GM18505 (cell line): ENCODE data around the gene PES1.
"Not testable (repeated sequence)": the region's sequence is repeated elsewhere in the genome, so short reads cannot be mapped to it uniquely, and the experiment has no call there.

Experiments used
- ATAC-seq: cut with Tn5 transposase; IDR thresholded peaks from one replicate; pipeline ENCODE4 v1.9.1; 2021; ENCODE audit not compliant: unreplicated experiment
- POLR2A ChIP-seq: IDR thresholded peaks from 4 replicates; pipeline ENCODE4 v1.6.1; 2011; ENCODE audit warnings: borderline replicate concordance; ENCODE audit not compliant: insufficient read depth, insufficient read length; ENCODE audit errors: extremely low read depth

The PES1 gene

DNA sequence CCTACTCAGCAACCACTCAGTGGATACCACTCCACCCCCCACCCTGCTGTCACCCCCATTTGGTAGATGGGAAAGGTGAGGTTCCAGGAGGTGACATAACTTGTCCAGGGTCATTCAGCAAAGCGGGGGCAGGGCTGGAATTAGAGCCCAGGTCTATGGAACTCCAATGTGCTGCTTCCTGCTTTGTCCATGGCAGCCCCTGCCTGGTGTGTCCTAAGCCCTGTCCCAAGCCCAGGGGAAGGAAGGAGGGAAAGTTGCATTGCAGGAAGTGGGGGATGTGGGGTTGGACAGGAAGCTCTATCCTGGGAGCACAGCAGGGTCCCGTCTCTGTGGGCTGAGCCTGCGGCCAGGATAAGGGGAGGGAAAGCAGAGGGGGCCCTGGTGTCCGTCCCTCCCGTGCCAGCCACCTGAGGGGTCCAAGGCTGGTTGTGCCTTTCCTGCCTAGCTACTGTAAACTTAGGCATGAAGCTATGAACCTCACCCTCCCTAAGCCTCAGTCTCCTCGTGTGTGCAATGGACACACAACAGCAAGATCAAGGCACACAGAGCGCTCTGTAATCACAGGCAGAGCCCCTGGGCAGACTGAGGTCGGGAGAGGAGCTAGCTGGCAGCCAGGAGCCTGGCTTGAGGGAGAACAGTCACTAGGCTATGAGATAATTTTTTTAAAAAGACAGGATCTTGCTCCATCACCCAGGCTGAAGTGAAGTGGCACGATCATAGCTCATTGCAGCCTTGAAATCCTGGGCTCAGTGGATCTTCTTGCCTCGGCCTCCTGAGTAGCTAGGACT, 30.1 kb downstream of the PES1 start:
- no peak for TF ChIP-seq POLR2A
- ATAC-seq: no peak

DNA sequence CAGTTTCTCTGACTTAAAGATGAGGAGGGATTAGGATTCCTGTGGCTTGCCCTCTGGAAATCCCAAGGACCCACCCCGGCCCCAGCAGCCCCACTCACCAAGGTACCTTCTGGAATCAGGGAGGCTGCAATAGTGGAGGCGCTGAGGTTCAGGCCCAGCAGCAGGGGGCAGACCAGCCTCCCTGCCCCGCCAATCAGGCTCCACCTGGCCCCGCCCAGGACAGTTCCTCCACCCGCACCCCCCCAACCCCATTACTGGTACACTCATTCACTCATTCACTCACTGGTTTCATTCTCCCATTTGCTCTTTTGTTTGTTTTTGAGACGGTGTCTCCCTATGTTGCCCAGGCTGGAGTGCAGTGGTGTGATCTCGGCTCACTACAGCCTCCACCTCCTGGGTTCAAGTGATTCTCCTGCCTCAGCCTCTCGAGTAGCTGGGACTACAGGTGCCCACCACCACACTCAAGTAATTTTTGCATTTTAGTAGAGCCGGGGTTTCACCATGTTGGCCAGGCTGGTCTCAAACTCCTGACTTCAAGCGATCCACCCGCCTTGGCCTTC, 31.0 kb downstream of the PES1 start:
- not testable (repeated sequence) for ATAC-seq

DNA sequence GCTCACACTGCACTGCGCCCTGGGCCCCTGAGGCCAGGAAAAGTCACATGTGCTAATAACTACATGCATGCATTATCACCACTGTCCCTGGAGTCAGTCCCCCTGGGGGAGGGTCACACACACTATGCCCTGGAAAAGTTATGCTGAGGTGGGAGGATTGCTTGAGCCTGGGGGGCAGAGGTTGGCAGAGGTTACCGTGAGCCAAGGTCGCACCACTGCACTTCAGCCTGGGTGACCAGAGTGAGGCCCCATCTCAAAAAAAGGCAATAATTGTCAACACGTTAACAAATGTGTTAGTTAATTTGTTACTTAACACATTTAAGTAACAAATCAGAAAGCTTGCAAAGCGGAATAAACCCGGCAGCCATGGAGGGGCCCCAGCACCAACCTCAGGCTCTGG, 31.8 kb downstream of the PES1 start:
- no peak for ATAC-seq

DNA sequence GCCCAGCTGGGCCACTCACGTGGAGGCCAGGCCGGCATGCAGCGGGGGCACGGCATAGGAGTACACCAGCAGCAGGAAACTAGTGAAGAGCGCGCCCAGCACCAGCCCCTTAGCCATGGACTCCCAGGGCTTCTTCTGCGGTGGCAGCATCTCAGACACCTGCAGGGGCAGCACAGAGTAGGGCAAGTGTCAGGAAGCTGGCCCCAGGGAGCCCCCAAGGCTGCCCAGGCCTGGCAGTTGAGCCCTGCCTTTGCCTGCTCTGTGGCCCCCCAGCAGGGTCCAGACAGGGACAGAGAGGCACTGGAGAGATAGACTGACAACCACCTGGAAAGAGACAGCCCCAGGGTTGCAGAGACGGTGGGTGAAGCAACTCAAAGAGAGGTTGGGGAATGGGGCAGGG, 34.5 kb downstream of the PES1 start:
- no peak for ATAC-seq

More for the DNA sequence above, 31.8 kb downstream of the PES1 start:
- TF ChIP-seq POLR2A: no peak

DNA sequence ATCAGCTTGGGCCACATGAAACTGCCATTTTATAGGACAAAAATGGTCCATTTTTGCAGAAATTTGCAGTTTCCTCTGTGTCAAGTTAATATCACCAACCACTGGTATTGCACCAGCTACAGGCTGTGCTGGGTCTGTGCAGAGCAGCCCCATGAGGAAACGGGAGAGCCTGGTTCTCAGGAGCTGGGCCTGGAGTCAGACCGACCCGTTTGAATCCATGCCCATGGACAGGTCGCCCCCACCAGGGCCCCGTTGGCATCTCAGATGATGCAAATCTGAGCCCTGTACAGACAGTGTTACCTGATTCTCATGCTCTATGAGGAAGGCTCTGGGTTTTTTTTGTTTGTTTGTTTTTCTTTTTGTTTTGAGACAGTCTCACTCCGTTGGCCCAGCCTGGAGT, 35.3 kb downstream of the PES1 start:
- no peak for TF ChIP-seq POLR2A
- ATAC-seq: no peak

More for the DNA sequence above, 34.5 kb downstream of the PES1 start:
- no peak for TF ChIP-seq POLR2A

DNA sequence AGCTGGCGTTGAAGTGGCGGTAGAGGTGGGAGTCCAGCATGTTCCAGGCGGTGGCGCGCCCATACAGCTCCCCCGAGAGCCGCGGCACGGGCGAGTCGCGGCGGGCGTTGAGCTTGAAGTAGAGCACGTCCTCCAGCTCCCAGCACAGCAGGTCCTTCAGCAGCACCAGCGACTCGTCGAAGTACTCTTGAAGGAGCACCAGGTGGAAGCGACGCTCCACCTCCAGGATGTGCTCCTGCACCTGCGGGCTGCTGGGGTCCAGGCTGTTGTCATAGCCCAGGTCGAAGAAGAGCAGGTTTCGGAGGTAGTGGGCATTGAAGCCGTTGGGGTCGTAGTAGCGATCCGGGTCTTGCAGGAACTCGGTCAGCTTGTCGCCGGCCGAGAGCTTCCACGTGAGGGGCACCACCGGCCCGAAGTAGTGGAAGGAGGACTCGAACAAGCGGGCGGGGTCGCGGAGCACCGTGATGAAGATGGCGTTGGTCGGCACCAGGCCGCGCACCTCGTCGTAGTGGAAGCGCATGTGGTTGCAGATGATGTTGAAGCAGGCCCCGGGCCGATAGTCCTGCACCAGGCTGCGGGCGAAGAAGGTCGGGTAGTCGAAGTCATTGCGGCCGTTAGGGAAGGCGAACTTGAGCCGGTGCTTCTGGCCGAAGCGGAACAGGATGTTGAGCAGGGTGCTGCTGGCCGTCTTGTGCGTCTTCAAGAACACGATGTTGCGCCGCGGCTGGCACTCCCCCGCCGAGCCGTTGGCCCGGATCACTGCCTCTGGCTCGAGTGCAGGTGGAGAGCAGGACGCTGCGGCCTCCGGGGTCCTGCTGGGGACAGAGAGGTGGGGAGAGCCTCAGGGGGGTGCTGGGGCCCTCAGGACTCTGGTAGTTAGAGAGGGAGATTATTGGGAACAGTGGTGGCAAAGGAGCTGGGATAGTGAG, 36.2 kb downstream of the PES1 start:
- no peak for TF ChIP-seq POLR2A
- ATAC-seq: no peak

DNA sequence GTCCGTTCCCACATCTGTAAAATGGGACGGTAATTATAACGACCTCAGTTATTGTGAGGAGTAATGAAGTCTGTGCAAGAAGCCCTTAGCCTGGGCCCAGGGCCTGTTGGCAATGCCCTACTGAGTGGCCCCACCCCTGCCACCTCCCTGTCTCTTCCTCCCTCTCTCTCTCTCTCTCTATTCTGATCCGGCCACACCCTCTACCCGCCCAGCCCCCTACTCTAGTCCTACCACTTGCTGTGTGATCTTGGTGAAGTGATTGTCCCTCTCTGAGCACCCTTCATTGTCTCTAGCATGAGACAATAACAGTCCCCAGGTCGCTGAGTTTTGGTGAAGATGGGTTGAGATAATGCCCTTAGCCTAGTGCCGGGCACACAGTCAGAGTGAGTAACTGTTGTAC, 37.7 kb downstream of the PES1 start:
- TF ChIP-seq POLR2A: no peak
- ATAC-seq: no peak

DNA sequence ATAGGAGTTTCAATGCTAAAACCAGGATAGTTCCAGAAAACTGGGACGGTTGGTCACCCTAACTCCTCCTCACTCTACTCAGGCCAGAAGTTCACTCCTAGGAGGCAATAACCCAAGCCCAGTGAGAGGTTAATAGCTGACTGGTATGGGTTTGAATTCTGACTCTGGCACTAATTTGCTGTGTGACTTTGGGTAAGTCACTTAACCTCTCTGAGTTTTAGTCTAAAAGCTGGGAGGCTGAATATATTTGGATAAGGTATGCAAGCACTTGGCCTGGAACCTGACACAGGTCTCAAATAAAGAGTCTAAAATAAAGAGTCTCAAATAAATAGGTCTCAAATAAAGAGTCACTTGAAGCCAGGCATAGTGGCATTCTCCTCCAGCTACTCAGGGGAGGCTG, 39.0 kb downstream of the PES1 start:
- no peak for ATAC-seq
- no peak for TF ChIP-seq POLR2A

DNA sequence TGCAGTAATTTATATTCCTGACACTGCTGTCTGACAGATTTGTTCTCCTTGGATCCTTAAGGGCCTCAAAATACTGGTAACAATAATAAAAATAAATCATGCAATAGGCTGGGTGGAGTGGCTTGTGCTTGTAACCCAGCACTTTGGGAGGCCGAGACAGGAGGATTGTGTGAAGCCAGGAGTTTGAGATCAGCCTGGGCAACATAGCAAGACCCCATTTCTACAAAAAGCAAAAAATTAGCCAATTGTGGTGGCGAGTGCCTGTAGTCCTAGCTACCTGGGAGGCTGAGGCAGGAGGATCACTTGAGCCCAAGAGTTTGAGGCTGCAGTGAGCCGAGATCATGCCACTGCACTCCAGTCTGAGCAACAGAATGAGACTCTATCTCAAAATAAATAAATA, 39.9 kb downstream of the PES1 start:
- ATAC-seq: not testable (repeated sequence)

DNA sequence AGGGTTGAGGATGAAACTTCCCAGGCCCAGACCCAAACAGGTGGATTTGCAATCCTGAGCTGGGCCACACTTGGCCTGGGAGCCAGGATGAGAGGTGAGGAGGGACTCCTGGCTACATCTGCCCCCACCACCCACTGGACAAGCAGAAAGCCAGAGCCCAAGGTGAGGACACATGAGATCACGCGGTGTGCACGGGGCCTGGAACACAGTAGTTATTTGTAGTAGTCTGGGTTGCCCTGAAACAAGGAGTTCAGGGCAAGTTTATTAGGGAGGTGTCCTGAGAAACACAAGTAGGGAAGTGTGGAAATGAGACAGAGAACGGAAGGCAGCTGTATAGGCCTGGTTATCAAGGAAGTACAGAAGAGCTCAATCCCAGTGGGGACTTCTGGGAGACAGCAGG, 44.5 kb downstream of the PES1 start:
- TF ChIP-seq POLR2A: no peak
- ATAC-seq: no peak

DNA sequence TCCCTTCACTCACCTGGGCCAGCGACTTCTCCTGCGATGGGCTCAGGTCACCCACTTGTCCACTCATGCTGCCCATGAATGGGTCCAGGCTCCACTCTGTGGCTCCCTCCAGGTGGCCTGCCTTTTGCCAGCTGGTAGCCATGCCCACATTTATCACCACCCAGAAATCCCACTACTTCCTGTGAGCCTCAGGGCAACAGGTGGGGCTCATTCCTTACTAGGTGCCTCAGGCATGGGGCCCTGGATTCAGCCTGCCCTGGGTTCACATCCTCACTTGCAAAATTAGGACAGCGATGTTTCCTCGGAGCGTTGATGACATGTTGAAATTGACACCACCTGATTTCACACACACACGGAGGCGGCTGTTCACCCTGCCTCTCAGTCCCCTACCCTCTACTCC, 45.1 kb downstream of the PES1 start, which contains the start of gene SEC14L6:
SEC14L6 (minus strand) TSS at position 126 of the 400 bp plus-strand sequence; CDS start at position 67, 59 bp downstream.
- no peak for TF ChIP-seq POLR2A
- ATAC-seq: no peak

DNA sequence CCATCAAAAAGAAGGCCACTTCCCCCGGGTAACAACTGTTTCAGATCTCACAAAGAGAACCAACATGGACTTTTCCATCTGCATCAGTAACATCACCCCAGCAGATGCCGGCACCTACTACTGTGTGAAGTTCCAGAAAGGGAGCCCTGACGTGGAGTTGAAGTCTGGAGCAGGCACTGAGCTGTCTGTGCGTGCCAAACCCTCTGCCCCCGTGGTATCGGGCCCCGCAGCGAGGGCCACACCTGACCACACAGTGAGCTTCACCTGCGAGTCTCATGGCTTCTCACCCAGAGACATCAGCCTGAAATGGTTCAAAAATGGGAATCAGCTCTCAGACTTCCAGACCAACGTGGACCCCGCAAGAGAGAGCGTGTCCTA, 48.9 kb downstream of the PES1 start:
- no peak for ATAC-seq
- TF ChIP-seq POLR2A: no peak

DNA sequence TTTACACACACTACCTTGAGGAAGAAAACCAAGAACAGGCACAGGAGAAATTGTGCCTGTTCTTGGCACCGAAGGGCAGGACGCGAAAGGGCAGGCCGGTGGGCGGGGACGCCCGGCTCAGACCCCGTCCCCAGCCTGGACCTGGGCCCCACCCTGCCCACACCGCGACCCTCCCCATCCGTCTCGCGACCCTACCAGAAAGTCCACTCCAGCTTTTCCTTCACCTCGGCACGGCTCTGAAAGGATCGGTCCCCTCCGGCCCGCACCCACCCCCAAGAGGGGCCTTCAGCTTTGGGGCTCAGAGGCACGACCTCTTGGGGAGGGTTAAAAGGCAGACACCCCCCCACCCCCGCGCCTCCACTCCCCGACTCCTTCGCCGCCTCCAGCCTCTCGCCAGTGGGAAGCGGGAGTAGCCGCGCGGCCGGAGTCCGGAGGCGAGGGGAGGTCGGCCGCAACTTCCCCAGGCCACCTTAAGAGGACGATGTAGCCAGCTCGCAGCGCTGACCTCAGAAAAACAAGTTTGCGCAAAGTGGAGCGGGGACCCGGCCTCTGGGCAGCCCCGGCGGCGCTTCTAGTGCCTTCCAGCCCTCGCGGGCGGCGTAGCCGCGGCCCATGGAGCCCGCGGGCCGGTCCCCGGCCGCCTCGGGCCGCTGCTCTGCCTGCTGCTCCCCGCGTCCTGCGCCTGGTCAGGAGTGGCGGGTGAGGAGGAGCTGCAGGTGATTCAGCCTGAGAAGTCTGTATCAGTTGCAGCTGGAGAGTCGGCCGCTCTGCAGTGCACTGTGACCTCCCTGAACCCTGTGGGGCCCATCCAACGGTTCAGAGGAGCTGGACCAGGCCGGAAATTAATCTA, 49.5 kb downstream of the PES1 start:
- ATAC-seq: no peak
- TF ChIP-seq POLR2A: no peak

DNA sequence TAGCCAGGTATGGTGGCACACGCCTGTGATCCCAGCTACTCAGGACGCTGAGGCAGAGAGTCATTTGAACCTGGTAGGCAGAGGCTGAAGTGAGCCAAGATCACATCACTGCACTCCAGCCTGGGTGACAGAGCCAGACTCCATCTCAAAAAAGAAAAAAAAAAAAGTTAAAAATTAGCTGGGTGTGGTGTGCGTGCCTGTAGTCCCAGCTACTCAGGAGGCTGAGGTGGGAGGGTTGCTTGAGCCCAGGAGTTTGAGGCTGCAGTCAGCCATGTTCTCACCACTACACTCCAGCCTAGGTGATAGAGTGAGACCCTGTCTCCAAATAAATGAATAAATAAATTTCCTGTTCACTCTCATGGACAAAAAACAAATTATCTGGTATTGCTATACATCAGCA, 50.2 kb downstream of the PES1 start:
- ATAC-seq: not testable (repeated sequence)

DNA sequence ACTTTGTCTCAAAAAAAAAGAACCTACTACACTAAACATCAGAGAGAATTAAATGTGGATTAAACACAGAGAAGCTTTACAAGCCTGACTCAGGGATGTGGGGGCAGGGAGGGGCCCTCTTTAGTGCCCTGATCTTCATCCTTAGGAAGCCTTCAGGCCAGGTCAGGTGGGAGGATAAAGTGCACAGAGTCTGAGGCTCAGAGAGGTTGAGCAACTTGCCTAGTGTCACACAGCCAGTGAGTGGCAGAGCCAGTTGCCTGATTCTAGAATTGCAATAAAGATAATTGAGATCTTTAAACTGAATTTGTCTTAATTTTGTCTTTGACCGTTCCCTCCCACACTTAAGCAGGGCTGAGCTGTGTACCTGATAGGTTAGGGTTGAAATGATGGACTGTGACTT, 52.3 kb downstream of the PES1 start:
- TF ChIP-seq POLR2A: no peak
- no peak for ATAC-seq
